IPS-20b (cell line): Measurements from ENCODE around the gene ZNF628.
A peak's percentile ranks its signal among the peaks of the same experiment; 100 is the strongest.
"Not testable (repeated sequence)": the region's sequence is repeated elsewhere in the genome, so short reads cannot be mapped to it uniquely, and the experiment has no call there.

Experiments used
- H3K27ac ChIP-seq: one replicate; pipeline ENCODE4 v1.5.1; 2013; ENCODE audit warnings: low read length
- H3K27me3 ChIP-seq: 2 replicates; pipeline ENCODE4 v1.6.1; 2013; ENCODE audit warnings: mild to moderate bottlenecking, low read length, inconsistent platforms; ENCODE audit not compliant: insufficient read depth
- H3K36me3 ChIP-seq: 2 replicates; pipeline ENCODE4 v1.6.1; 2013; ENCODE audit warnings: low read depth, mild to moderate bottlenecking, inconsistent platforms, low read length, moderate library complexity; ENCODE audit not compliant: insufficient read depth
- H3K4me1 ChIP-seq: 2 replicates; pipeline ENCODE4 v1.6.1; 2013; ENCODE audit warnings: mild to moderate bottlenecking, control low read depth, inconsistent platforms, low read length, moderate library complexity; ENCODE audit not compliant: insufficient read depth
- H3K4me3 ChIP-seq: 2 replicates; pipeline ENCODE4 v1.5.1; 2013; ENCODE audit warnings: mild to moderate bottlenecking, low read length, inconsistent platforms
- H3K9ac ChIP-seq: 2 replicates; pipeline ENCODE4 v1.6.1; 2013; ENCODE audit warnings: low read depth, mild to moderate bottlenecking, inconsistent platforms, low read length, moderate library complexity
- H3K9me3 ChIP-seq: 2 replicates; pipeline ENCODE4 v1.6.1; 2013; ENCODE audit warnings: mild to moderate bottlenecking, low read depth, low read length, inconsistent platforms; ENCODE audit not compliant: insufficient read depth

Gene ZNF628

DNA sequence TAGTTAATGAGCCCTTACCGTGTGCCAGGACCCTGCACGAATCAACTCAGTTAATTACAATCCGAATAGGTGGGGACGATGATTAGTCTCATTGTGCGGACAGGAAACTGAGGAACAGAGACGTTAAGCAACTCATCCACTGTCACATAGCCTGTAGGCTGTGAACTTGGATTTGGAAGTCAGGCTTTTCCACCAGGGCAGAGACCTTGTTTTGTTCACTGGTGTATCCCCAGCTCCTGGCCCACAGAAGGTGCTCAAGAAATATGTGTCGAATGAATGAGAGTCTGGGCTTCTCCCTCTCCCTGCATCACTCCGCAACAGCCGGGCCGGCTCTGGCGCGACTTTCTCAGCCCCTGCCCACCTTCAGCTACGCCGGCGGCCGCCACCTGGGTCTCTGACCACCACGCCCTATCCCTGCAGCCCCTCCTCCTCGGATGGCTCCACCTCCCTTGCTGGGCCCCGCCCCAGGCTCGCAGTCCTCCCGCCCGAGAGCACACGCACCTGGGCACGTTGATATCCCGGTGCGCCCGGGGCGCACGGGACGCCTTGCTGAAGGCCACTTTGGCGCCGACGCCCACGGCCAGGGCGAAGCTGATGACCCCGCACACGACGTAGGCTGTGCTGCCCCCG, 34.6 kb upstream of the ZNF628 start:
- H3K9ac ChIP-seq, result no peak overlapping the region
- peaks cover 95% of the 10 kb centered on the region for H3K27me3 ChIP-seq
- no peak overlapping the region for H3K27ac ChIP-seq
- no peaks in the 10 kb centered on the region for H3K36me3 ChIP-seq
- peak overlapping the region; percentile 63; the same call in 1 of the 2 replicates for H3K4me3 ChIP-seq
- H3K9me3 ChIP-seq, result no peaks in the 10 kb centered on the region; the same call in 1 of the 2 replicates
- H3K4me1 ChIP-seq, result peaks cover 8% of the 10 kb centered on the region; the same call in 1 of the 2 replicates

DNA sequence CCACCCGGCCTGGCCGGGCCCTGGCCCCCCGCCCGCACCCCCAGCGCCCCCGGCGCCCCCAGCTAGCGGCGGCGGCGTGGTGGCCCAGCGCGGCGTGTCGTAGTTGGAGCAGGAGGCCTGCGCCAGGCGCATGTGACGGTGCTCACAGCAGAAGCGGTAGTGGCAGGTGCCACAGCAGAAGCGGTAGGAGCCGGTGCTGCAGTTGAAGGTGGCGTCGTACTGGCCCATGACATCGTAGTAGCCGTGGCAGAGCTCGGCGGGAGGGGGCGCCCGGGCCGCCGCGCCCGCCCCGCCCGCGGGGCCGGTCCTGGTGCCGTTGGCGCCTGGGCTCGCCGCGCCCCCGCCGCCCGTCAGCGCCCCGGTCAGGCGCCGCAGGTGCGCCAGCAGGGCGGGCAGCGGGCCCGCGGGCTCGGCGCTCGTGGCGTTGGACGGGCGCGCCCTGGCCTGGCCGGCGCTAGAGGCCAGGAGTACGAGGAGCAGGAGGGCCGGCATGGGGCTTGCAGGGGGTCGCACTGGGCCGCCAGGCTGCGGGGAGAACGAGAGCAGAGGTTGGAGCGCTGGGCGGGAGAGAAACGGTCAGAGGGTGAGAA, 34.0 kb upstream of the ZNF628 start:
- Histone ChIP-seq H3K9me3 (no peaks in the 10 kb centered on the region; the same call in 1 of the 2 replicates), H3K27ac (no peak overlapping the region), H3K4me1 (peaks cover 8% of the 10 kb centered on the region; the same call in 1 of the 2 replicates), H3K4me3 (no peak overlapping the region; the same call in 1 of the 2 replicates), H3K27me3 (peaks cover 97% of the 10 kb centered on the region), H3K36me3 (no peaks in the 10 kb centered on the region), H3K9ac (no peak overlapping the region)

DNA sequence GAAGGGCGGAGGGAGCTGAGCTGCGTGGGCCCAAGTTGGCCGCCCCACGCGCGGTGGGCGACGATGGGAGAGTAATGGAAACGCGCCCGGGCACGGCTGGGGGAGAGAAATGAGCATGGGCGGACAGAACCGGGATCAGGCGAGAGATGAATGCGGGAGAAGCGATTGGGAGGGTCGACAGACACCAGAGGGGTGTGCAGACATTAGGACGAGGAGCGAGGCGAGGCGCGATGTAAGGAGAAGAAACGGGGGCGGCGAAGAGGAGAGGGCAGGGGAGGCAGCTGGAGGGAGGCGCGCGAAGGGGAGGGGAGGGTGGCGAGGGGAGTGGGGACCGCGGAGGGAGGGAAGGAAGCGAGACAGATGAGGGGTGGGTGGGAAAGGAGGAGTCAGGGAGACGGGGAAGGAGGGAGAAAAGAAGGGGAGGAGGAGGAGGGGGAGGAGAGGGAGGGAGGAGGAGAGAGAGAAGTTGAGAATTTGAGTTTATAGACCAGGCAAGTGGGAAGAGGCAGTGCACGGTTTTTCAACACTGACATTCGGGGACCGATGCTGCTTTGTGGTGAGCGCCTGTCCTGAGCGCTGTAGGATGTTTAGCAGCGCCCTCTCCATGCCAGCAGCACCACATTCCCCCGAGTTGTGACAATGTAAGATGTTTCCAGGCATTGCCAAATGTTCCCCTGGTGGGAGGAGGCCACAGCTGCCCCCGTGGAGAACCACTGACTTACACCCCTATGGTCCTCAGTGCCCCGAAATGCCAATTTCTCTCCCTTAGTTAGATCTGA, 33.2 kb upstream of the ZNF628 start, which contains the start of gene SHISA7:
Gene SHISA7 (minus strand): TSS at position 256 of the 779 bp plus-strand sequence. CDS start 437 bp downstream, outside the sequence.
- peaks cover 100% of the 10 kb centered on the region for H3K27me3 ChIP-seq
- H3K9ac ChIP-seq, result no peak within 1 kb of the TSS
- peak within 1 kb of the TSS; percentile 63; the same call in 1 of the 2 replicates for H3K4me3 ChIP-seq
- no peaks in the 10 kb centered on the region for H3K36me3 ChIP-seq
- no peaks in the 10 kb centered on the region; the same call in 1 of the 2 replicates for H3K9me3 ChIP-seq
- H3K27ac ChIP-seq, result no peak within 1 kb of the TSS
- peaks cover 8% of the 10 kb centered on the region; the same call in 1 of the 2 replicates for H3K4me1 ChIP-seq

DNA sequence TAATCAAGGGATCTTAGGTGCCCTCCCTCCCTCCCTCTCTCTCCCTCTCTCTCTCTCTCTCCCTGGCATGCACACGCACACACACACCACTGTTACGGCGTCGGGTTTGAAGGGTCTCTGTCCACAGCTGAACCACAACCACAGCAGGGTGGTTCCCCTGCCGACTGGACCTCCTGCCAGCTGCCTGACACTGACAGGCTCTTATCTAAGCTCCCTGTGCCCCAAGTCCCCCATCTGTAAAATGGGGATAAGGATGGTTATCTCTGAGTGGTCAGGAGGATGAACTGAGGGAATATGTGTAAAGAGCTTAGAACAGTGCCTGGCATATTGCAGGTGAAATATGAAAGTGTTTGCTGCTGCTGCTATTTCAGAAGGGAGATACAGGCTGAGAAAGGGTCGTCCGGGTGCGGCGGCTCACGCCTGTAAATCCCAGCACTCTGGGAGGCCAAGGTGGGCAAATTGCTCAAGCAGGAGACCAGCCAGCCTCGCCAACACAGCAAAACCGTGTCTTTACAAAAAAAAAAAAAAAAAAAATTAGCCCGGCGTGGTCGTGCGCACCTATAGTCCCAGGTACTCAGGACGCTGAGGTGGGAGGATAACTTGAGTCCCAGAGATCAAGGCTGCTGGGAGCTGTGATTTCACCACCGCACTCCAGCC, 32.5 kb upstream of the ZNF628 start:
- H3K36me3 ChIP-seq, result no peaks in the 10 kb centered on the region
- peaks cover 8% of the 10 kb centered on the region; the same call in 1 of the 2 replicates for H3K4me1 ChIP-seq
- no peak overlapping the region for H3K4me3 ChIP-seq
- no peak overlapping the region for H3K27ac ChIP-seq
- no peak overlapping the region for H3K9ac ChIP-seq
- no peaks in the 10 kb centered on the region; the same call in 1 of the 2 replicates for H3K9me3 ChIP-seq
- H3K27me3 ChIP-seq, result peaks cover 100% of the 10 kb centered on the region

DNA sequence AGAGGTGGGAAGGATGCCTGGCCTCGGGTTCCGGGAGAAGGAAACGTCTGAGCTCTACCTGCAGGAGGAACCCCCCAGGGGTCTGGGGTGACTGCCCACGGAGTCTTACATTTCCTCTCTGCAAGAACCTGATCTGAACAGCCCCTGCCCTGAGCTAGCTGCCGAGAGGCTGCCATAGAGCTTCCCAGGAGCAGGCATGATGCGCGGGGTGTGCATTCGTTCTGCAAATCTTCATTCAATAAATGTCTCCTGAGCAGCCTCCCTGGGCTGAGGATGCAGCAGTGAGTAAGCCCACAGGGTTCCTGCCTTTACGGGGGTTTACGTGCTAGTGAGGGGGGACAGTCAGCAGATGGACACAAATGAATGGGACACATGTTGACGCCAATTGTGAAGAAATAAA, 31.8 kb upstream of the ZNF628 start:
- H3K27ac ChIP-seq, result no peak overlapping the region
- no peaks in the 10 kb centered on the region; the same call in 1 of the 2 replicates for H3K9me3 ChIP-seq
- no peaks in the 10 kb centered on the region for H3K36me3 ChIP-seq
- peaks cover 100% of the 10 kb centered on the region for H3K27me3 ChIP-seq
- no peak overlapping the region for H3K9ac ChIP-seq
- H3K4me1 ChIP-seq, result peaks cover 8% of the 10 kb centered on the region; the same call in 1 of the 2 replicates
- H3K4me3 ChIP-seq, result no peak overlapping the region

DNA sequence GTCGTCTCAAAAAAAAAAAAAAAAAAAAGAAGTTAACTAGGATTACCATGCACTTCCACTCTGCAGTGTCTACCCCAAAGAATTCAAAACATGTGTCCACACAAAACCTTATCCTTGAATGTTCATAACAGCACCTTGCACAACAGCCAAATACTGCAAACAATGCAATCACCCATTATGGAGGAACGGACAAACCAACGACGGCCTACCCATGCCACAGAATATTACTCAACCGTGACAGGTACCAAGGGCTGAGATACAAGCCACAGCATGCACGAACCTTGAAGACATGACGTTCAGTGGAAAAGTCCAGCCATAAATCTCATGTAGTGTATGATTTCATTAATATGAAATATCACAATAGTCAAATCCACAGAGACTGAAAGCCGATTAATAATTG, 30.4 kb upstream of the ZNF628 start:
- H3K9me3 ChIP-seq, result no peaks in the 10 kb centered on the region; the same call in 1 of the 2 replicates
- H3K27ac ChIP-seq, result no peak overlapping the region
- no peak overlapping the region for H3K9ac ChIP-seq
- H3K27me3 ChIP-seq, result peaks cover 100% of the 10 kb centered on the region
- H3K4me1 ChIP-seq, result peaks cover 5% of the 10 kb centered on the region; the same call in 1 of the 2 replicates
- no peaks in the 10 kb centered on the region for H3K36me3 ChIP-seq
- no peak overlapping the region for H3K4me3 ChIP-seq

DNA sequence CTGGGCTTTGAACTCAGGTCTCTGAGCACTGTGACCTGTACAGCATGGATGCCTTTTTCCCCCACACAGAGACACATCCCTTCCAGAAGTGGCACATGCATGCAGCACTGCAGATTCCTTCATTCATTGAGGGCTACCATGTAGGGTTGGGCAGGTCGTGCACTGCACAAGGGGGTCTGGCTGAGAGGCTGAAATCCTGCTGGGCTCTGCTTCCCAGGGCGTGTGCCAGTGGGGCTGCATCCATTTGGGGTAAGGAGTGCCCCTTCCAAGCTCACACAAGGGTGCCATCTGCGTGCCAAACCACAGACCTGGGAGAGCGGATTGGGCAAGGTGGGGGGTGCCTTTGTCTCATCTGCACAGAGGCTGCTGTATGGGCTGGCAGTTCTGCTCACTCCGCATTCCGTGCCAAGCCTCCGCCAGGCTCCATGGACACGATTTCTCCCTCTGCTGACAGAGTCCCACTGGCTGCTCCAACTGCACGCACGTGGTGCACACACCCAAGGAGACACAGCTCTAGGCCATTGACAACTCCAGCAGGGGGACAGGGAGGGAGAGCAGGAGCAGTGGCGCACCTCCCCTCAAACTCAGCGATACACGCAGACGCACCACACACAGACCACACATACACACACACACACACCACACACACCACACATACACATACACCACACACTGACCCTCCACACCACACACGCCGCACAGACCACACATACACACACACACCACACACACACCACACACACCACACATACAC, 28.8 kb upstream of the ZNF628 start:
- Histone ChIP-seq H3K9ac (no peak overlapping the region), H3K27me3 (peaks cover 100% of the 10 kb centered on the region)

DNA sequence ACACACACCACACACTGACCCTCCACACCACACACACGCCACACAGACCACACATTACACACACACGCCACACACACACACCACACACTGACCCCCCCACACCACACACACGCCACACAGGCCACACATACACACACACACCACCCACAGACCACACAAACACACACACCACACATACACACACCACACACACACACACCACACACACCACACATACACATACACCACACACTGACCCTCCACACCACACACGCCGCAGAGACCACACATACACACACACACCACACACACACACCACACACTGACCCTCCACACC, 28.3 kb upstream of the ZNF628 start:
- H3K9me3 ChIP-seq, H3K36me3 ChIP-seq, H3K4me1 ChIP-seq, H3K4me3 ChIP-seq, H3K27ac ChIP-seq, H3K9ac ChIP-seq: not testable (repeated sequence)
- H3K27me3 ChIP-seq, result peaks cover 95% of the 10 kb centered on the region

More for the DNA sequence above, 28.8 kb upstream of the ZNF628 start:
- H3K27ac ChIP-seq, result no peak overlapping the region
- H3K36me3 ChIP-seq, result no peaks in the 10 kb centered on the region
- H3K4me1 ChIP-seq, result peaks cover 2% of the 10 kb centered on the region; the same call in 1 of the 2 replicates
- H3K9me3 ChIP-seq, result no peaks in the 10 kb centered on the region; the same call in 1 of the 2 replicates
- H3K4me3 ChIP-seq, result no peak overlapping the region

DNA sequence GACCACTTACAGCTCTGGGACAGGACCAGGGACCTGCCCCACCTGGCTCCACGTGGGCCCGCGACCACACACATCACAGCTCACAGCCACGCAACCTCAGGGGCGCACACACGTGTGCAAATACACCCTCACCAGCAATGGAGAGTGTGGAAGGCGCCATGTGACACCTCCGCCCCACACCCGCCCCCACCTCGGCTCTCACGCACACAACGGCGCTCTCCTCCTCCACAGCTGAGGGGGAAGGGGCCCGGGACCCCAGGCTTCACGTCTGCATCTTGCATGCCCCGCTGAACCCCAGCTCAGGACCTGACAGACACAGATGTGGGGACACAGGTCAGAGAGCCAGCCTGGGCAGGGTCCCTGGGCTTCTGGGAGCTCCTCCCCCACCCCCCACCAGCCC, 26.9 kb upstream of the ZNF628 start:
- Histone ChIP-seq H3K27ac (no peak overlapping the region), H3K27me3 (peaks cover 81% of the 10 kb centered on the region), H3K4me1 (peaks cover 2% of the 10 kb centered on the region; the same call in 1 of the 2 replicates), H3K9ac (no peak overlapping the region), H3K9me3 (no peaks in the 10 kb centered on the region; the same call in 1 of the 2 replicates), H3K4me3 (no peak overlapping the region), H3K36me3 (peaks cover 4% of the 10 kb centered on the region; the same call in 1 of the 2 replicates)

DNA sequence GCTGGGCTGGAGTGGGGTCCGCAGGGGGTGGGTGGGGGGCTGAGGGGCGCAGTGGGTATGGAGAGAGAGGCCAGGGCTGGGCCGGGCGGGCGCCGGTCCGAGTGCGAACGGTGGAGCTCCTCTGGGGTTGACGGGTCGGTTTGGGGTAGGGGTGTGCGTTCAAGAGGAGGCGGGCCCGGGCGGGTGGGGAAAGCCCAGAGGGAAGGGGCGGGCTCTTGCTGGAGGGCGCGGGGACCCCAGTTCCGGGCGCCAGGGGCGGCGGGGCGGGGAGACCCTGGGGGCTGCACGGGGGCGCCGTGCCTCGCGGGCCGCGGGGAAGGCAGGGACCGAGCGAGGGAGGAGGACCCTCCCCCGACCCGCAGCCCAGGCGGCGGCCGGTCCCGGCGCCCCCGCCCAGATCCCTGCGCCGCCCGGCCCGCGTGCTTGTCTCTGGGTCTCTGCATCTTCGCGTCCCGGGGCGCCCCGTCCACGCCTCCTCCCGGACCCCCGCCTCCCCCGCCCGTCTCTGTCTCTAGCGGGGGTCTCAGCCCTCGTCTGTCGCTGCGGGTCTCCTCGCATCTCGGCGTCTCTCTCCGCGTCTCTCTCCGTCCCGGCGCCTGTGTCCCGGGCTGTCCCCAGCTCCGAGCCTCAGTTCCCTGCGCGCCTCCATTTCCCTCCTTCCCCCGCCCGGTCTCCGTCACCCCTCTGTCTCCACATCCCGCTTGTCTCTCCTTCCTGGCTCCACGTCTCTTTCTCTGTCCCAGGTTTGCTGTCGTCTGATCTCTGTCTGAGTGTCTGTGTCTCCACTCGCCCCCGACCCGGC, 25.1 kb upstream of the ZNF628 start:
- Histone ChIP-seq H3K4me1 (peaks cover 2% of the 10 kb centered on the region; the same call in 1 of the 2 replicates), H3K4me3 (peak overlapping the region; percentile 60), H3K9me3 (no peaks in the 10 kb centered on the region), H3K27ac (no peak overlapping the region), H3K9ac (no peak overlapping the region), H3K27me3 (peaks cover 62% of the 10 kb centered on the region), H3K36me3 (peaks cover 4% of the 10 kb centered on the region; the same call in 1 of the 2 replicates)
